Measurements from ENCODE around the gene ARHGAP32.
"Not testable (repeated sequence)": the region's sequence is repeated elsewhere in the genome, so short reads cannot be mapped to it uniquely, and the experiment has no call there.

The ARHGAP32 gene

DNA sequence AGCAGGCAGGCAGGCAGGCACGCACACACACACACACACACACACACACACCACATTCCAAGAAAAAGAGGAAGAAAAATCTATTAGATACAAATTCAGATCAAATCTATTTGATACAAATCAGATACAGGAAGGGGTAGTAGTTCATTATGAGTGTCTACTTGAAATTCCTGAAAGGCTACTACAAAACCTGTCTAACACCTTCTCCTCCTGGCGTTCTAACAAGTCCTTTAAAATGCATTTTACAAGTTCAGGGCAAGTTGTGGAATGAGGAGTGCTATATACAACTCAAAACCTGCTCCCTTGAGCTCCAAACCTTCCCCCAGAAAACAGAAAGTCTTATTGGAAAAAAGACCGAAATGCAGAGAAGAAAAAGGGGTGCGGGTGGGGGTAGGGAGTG, 476 bp downstream of the ARHGAP32 start:
- Histone ChIP-seq H3K36me3 (no peaks in the 10 kb centered on the region), H3K4me3 (ENCODE audit: low read depth, low read length) (no peak overlapping the region), H3K27ac (no peak overlapping the region), H3K27me3 (ENCODE audit: insufficient read depth, low read depth, severe bottlenecking) (no peaks in the 10 kb centered on the region), H3K9me3 (ENCODE audit: severe bottlenecking) (peaks cover 3% of the 10 kb centered on the region)
- TF ChIP-seq, protein P1, sequence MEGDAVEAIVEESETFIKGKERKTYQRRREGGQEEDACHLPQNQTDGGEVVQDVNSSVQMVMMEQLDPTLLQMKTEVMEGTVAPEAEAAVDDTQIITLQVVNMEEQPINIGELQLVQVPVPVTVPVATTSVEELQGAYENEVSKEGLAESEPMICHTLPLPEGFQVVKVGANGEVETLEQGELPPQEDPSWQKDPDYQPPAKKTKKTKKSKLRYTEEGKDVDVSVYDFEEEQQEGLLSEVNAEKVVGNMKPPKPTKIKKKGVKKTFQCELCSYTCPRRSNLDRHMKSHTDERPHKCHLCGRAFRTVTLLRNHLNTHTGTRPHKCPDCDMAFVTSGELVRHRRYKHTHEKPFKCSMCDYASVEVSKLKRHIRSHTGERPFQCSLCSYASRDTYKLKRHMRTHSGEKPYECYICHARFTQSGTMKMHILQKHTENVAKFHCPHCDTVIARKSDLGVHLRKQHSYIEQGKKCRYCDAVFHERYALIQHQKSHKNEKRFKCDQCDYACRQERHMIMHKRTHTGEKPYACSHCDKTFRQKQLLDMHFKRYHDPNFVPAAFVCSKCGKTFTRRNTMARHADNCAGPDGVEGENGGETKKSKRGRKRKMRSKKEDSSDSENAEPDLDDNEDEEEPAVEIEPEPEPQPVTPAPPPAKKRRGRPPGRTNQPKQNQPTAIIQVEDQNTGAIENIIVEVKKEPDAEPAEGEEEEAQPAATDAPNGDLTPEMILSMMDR (IDR thresholded peaks at IDR 0.05; ENCODE audit: low read depth, low read length) = no peak
- no peak for DNase-seq

DNA sequence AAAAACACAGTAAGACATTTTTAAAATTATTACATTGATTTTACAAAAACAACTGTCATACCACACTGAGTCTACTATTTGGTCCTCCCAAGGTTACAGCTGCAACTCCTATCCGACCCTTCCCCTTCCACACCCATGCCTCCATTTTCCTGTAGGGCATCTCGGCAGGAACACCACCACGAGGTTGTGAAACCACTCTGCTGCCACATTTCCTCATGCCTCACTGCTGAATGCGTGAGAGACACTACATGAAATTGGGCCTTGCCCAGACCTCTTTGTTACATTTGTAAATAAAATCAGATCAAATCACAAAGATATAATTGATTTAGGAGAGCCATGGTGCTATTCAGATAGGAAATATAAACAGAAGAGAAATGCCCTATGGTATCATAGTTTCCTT, 2.0 kb downstream of the ARHGAP32 start:
- Histone ChIP-seq H3K9me3 (ENCODE audit: severe bottlenecking) (peaks cover 3% of the 10 kb centered on the region), H3K27ac (no peak overlapping the region), H3K27me3 (ENCODE audit: insufficient read depth, low read depth, severe bottlenecking) (no peaks in the 10 kb centered on the region), H3K4me3 (ENCODE audit: low read depth, low read length) (no peak overlapping the region), H3K36me3 (no peaks in the 10 kb centered on the region)
- TF ChIP-seq, protein P1 (IDR thresholded peaks at IDR 0.05; ENCODE audit: low read depth, low read length) = no peak
- DNase-seq = no peak

DNA sequence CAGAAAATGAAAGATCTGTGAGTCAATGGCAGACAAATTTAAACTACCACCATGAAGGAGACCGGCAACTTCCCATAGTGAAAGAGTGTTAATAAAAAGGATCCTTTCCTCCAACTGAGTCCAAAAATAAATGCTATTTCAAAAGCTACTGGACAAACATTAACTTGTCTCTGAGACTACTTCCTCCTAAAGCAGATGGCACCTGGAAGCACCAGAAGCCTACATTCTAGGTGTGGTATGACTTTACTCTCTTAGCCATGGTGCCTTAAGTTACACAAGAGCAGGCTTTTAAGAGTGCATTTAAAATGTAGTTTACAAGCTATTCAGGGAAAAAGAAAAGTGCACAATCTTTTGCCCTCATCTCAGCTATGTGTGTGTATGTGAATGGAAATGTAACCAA, 2.5 kb downstream of the ARHGAP32 start:
- Histone ChIP-seq H3K27me3 (ENCODE audit: insufficient read depth, low read depth, severe bottlenecking) (no peaks in the 10 kb centered on the region), H3K9me3 (ENCODE audit: severe bottlenecking) (peaks cover 3% of the 10 kb centered on the region), H3K36me3 (no peaks in the 10 kb centered on the region), H3K4me3 (ENCODE audit: low read depth, low read length) (no peak overlapping the region), H3K27ac (no peak overlapping the region)
- TF ChIP-seq, protein P1 (IDR thresholded peaks at IDR 0.05; ENCODE audit: low read depth, low read length) = no peak
- no peak for DNase-seq

DNA sequence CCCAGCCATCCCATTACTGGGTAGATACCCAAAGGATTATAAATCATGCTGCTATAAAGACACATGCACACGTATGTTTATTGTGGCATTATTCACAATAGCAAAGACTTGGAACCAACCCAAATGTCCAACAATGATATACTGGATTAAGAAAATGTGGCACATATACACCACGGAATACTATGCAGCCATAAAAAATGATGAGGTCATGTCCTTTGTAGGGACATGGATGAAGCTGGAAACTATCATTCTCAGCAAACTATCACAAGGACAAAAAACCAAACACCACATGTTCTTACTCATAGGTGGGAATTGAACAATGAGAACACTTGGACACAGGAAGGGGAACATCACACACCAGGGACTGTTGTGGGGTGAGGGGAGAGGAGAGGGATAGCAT, 7.0 kb downstream of the ARHGAP32 start:
- H3K27ac ChIP-seq; H3K4me3 ChIP-seq (ENCODE audit: low read depth, low read length); H3K9me3 ChIP-seq (ENCODE audit: severe bottlenecking); H3K27me3 ChIP-seq (ENCODE audit: insufficient read depth, low read depth, severe bottlenecking); DNase-seq; H3K36me3 ChIP-seq: not testable (repeated sequence)

DNA sequence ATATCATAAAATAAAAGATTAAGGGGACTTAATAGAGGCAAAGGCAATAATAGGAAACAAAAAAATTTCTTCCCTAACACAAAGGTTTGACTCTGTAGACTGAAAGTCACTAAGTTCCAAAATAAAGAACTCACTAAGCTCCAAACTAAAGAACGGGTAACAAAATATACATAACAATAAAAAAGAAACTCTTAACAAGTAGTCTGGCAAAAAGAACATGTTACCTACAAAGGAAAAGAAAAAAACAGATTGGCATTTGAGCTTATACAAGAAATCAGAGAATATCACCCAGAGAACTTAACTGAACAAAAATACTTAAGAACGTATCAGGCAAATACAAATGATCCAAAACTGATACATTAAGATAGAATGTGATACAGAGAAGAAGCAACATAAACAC, 7.5 kb downstream of the ARHGAP32 start:
- Histone ChIP-seq H3K36me3 (no peaks in the 10 kb centered on the region), H3K9me3 (ENCODE audit: severe bottlenecking) (peaks cover 3% of the 10 kb centered on the region), H3K27me3 (ENCODE audit: insufficient read depth, low read depth, severe bottlenecking) (no peaks in the 10 kb centered on the region), H3K4me3 (ENCODE audit: low read depth, low read length) (no peak overlapping the region), H3K27ac (no peak overlapping the region)
- TF ChIP-seq, protein P1 (IDR thresholded peaks at IDR 0.05; ENCODE audit: low read depth, low read length) = no peak
- no peak for DNase-seq

DNA sequence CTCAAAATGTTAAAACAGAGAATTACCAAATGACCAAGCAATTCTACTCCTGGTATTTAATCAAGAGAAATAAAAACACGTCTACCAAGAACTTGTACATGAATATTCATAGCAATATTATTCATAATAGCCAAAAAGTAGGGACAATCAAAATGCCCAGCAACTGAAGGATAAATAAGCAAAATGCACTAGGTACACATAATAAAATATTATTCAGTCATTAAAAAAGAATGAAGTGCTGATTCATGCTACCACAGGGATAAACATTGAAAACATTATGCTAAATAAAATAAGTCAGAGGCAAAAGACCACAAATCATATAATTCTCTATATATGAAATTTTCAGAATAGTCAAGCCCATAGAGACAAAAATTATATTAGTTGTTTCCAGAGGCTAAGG, 24.8 kb downstream of the ARHGAP32 start:
- H3K36me3 ChIP-seq = no peaks in the 10 kb centered on the region
- H3K4me3 ChIP-seq (ENCODE audit: low read depth, low read length) = no peak overlapping the region
- no peak overlapping the region for H3K27ac ChIP-seq
- H3K9me3 ChIP-seq (ENCODE audit: severe bottlenecking) = no peaks in the 10 kb centered on the region
- TF ChIP-seq, protein P1 (IDR thresholded peaks at IDR 0.05; ENCODE audit: low read depth, low read length) = no peak
- DNase-seq = no peak
- no peaks in the 10 kb centered on the region for H3K27me3 ChIP-seq (ENCODE audit: insufficient read depth, low read depth, severe bottlenecking)

All from WERI-Rb-1 (cell line).